ENCODE results near the gene TESPA1. TPM values are rescaled to one million over a fixed set of nuclear protein-coding genes. Genes with fewer than 3 reads are reported as not detected.

Gene TESPA1
- polyA plus RNA-seq, 6 donors from 2014 or later = 16.5 to 23.2 (median 18.3) TPM

- DNase-seq (no peak), ATAC-seq (ENCODE audit: low read depth in 2 of 2) (no peak)
- H3K27me3 Mint-ChIP-seq = peaks cover 0 to 5% (median 0%) of the 10 kb centered on the region in 3 donors
- H3K4me1 Mint-ChIP-seq = peaks cover 7 to 10% (median 9%) of the 10 kb centered on the region in 3 donors
- peaks cover 15 to 35% of the 10 kb centered on the region in 2 donors for H3K36me3 Mint-ChIP-seq
- peaks cover 13 to 33% (median 21%) of the 10 kb centered on the region in 7 donors for H3K9me3 Mint-ChIP-seq
- no peak overlapping the region for H3K4me3 Mint-ChIP-seq
- H3K27ac Mint-ChIP-seq = no peak overlapping the region
Measured at GRCh38 chr12:54933376-54933775, 51.2 kb downstream of the TESPA1 start.

GRCh38 chr12:54932691-54933090 is 51.9 kb downstream of the TESPA1 start:
- peaks cover 0 to 5% (median 0%) of the 10 kb centered on the region in 3 donors for H3K27me3 Mint-ChIP-seq

GRCh38 chr12:54932038-54932437 is 52.5 kb downstream of the TESPA1 start:
- DNase-seq (no peak), ATAC-seq (ENCODE audit: low read depth in 2 of 2) (no peak)
- Mint-ChIP-seq H3K4me1 (peaks cover 7 to 10% (median 9%) of the 10 kb centered on the region in 3 donors), H3K27me3 (peaks cover 0 to 6% (median 1%) of the 10 kb centered on the region in 3 donors), H3K36me3 (peaks cover 17 to 35% of the 10 kb centered on the region in 2 donors), H3K4me3 (no peak overlapping the region), H3K27ac (peak overlapping the region in 1 of 6 donors; percentile 1), H3K9me3 (peaks cover 13 to 43% (median 21%) of the 10 kb centered on the region in 7 donors)

More at GRCh38 chr12:54932691-54933090, 51.9 kb downstream of the TESPA1 start:
- no peak overlapping the region for H3K27ac Mint-ChIP-seq
- H3K4me3 Mint-ChIP-seq = no peak overlapping the region
- peaks cover 7 to 10% (median 9%) of the 10 kb centered on the region in 3 donors for H3K4me1 Mint-ChIP-seq
- ATAC-seq (ENCODE audit: low read depth in 2 of 2) = no peak
- H3K36me3 Mint-ChIP-seq = peaks cover 17 to 35% of the 10 kb centered on the region in 2 donors
- DNase-seq = no peak
- peaks cover 13 to 36% (median 21%) of the 10 kb centered on the region in 7 donors for H3K9me3 Mint-ChIP-seq

- H3K9me3 Mint-ChIP-seq = peaks cover 11 to 43% (median 21%) of the 10 kb centered on the region in 7 donors
- ATAC-seq (ENCODE audit: low read depth in 2 of 2) (no peak), DNase-seq (no peak)
- no peak overlapping the region for H3K4me3 Mint-ChIP-seq
- no peaks in the 10 kb centered on the region for H3K4me1 Mint-ChIP-seq
- peaks cover 0 to 13% (median 12%) of the 10 kb centered on the region in 3 donors for H3K27me3 Mint-ChIP-seq
- H3K27ac Mint-ChIP-seq = no peak overlapping the region
- H3K36me3 Mint-ChIP-seq = peaks cover 17 to 35% of the 10 kb centered on the region in 2 donors
Measured at GRCh38 chr12:54929998-54930397, 54.6 kb downstream of the TESPA1 start.

GRCh38 chr12:54926246-54926645 is 58.3 kb downstream of the TESPA1 start:
- Mint-ChIP-seq H3K36me3 (peaks cover 17 to 23% of the 10 kb centered on the region in 2 donors), H3K27ac (no peak overlapping the region), H3K9me3 (peaks cover 11 to 38% (median 18%) of the 10 kb centered on the region in 7 donors), H3K4me1 (no peaks in the 10 kb centered on the region), H3K27me3 (peaks cover 0 to 21% (median 12%) of the 10 kb centered on the region in 3 donors), H3K4me3 (no peak overlapping the region)
- no peak for DNase-seq
- ATAC-seq (ENCODE audit: low read depth in 2 of 2) = no peak

GRCh38 chr12:54924972-54925707 is 59.4 kb downstream of the TESPA1 start:
- DNase-seq (no peak), ATAC-seq (ENCODE audit: low read depth in 2 of 2) (no peak)
- no peaks in the 10 kb centered on the region for H3K4me1 Mint-ChIP-seq
- peaks cover 4 to 27% (median 9%) of the 10 kb centered on the region in 7 donors for H3K9me3 Mint-ChIP-seq
- peaks cover 6 to 12% of the 10 kb centered on the region in 2 donors for H3K36me3 Mint-ChIP-seq
- H3K27ac Mint-ChIP-seq = no peak overlapping the region
- no peak overlapping the region for H3K4me3 Mint-ChIP-seq
- peaks cover 0 to 25% (median 12%) of the 10 kb centered on the region in 3 donors for H3K27me3 Mint-ChIP-seq

- DNase-seq (no peak), ATAC-seq (ENCODE audit: low read depth in 2 of 2) (no peak)
- no peak overlapping the region for H3K27ac Mint-ChIP-seq
- peaks cover 0 to 16% (median 10%) of the 10 kb centered on the region in 3 donors for H3K27me3 Mint-ChIP-seq
- H3K36me3 Mint-ChIP-seq = peaks cover 0 to 14% of the 10 kb centered on the region in 2 donors
- H3K4me1 Mint-ChIP-seq = no peaks in the 10 kb centered on the region
- no peak overlapping the region for H3K4me3 Mint-ChIP-seq
- H3K9me3 Mint-ChIP-seq = peaks cover 0 to 20% (median 6%) of the 10 kb centered on the region in 7 donors
Measured at GRCh38 chr12:54917001-54917488, 67.5 kb downstream of the TESPA1 start.

Other genes starting within 250 kb of the TESPA1 start
- gene MUCL1, start 130.2 kb downstream of the TESPA1 start, polyA plus RNA-seq (ENCODE audit: low read depth in 6 of 6) = not detected
- gene NEUROD4, start 35.2 kb upstream of the TESPA1 start, polyA plus RNA-seq (ENCODE audit: low read depth in 6 of 6) = not detected
- gene OR9K2, start 141.6 kb upstream of the TESPA1 start, polyA plus RNA-seq (ENCODE audit: low read depth in 6 of 6) = not detected
- gene OR10A7, start 236.3 kb upstream of the TESPA1 start, polyA plus RNA-seq (ENCODE audit: low read depth in 6 of 6) = not detected